ENCODE results near the gene DGKK.

- TF ChIP-seq CTCF (IDR thresholded peaks at IDR 0.05) = no peak
- no peak for TF ChIP-seq EZH2 (IDR thresholded peaks at IDR 0.05; ENCODE audit: borderline replicate concordance, insufficient read depth, low read depth, low read length, poor library complexity, severe bottlenecking)
Observed at GRCh38 chrX:50402886-50403285, 67.7 kb downstream of the DGKK start.
